RPMI8226 (cell line): Measurements from ENCODE around the gene KCNC2.

Experiments used
- DNase-seq: peaks from one replicate; pipeline ENCODE4 v3.0.0-alpha.2; 2015

The KCNC2 gene

GRCh38 chr12:75157385-75157784 is 52.3 kb downstream of the KCNC2 start:
- no peak for DNase-seq

- no peak for DNase-seq
Measured at GRCh38 chr12:75155962-75156361, 53.7 kb downstream of the KCNC2 start.

- no peak for DNase-seq
Measured at GRCh38 chr12:75154388-75154787, 55.3 kb downstream of the KCNC2 start.

- no peak for DNase-seq
Measured at GRCh38 chr12:75139196-75139595, 70.4 kb downstream of the KCNC2 start.

- no peak for DNase-seq
Measured at GRCh38 chr12:75137896-75138295, 71.7 kb downstream of the KCNC2 start.

- DNase-seq, result no peak
Measured at GRCh38 chr12:75135026-75135425, 74.6 kb downstream of the KCNC2 start.

GRCh38 chr12:75130811-75131210 is 78.8 kb downstream of the KCNC2 start:
- no peak for DNase-seq

GRCh38 chr12:75129275-75129674 is 80.4 kb downstream of the KCNC2 start:
- no peak for DNase-seq

- no peak for DNase-seq
Measured at GRCh38 chr12:75121036-75121705, 88.5 kb downstream of the KCNC2 start.

- DNase-seq, result no peak
Measured at GRCh38 chr12:75120311-75120711, 89.3 kb downstream of the KCNC2 start.

- DNase-seq, result no peak
Measured at GRCh38 chr12:75116646-75117198, 92.9 kb downstream of the KCNC2 start.

GRCh38 chr12:75115748-75116147 is 93.9 kb downstream of the KCNC2 start:
- no peak for DNase-seq

GRCh38 chr12:75103822-75104221 is 105.8 kb downstream of the KCNC2 start:
- DNase-seq, result no peak

- DNase-seq, result no peak
Measured at GRCh38 chr12:75101781-75102180, 107.9 kb downstream of the KCNC2 start.

GRCh38 chr12:75099210-75099609 is 110.4 kb downstream of the KCNC2 start:
- no peak for DNase-seq

- DNase-seq, result no peak
Measured at GRCh38 chr12:75097003-75097402, 112.6 kb downstream of the KCNC2 start.

GRCh38 chr12:75087654-75088053 is 122.0 kb downstream of the KCNC2 start:
- no peak for DNase-seq

GRCh38 chr12:75086091-75087038 is 123.3 kb downstream of the KCNC2 start:
- DNase-seq, result no peak

GRCh38 chr12:75081305-75081704 is 128.3 kb downstream of the KCNC2 start:
- no peak for DNase-seq

GRCh38 chr12:75080582-75080981 is 129.1 kb downstream of the KCNC2 start:
- DNase-seq, result no peak

GRCh38 chr12:75065482-75065881 is 144.2 kb downstream of the KCNC2 start:
- DNase-seq, result no peak

- DNase-seq, result no peak
Measured at GRCh38 chr12:75062691-75063090, 146.9 kb downstream of the KCNC2 start.

- no peak for DNase-seq
Measured at GRCh38 chr12:75058228-75058627, 151.4 kb downstream of the KCNC2 start.

GRCh38 chr12:75048767-75049166 is 160.9 kb downstream of the KCNC2 start:
- no peak for DNase-seq
